HG02759 (cell line): ENCODE data around the gene MEAK7.

Experiments used
- ATAC-seq: cut with Tn5 transposase; IDR thresholded peaks from one replicate; pipeline ENCODE4 v1.9.1; 2021; ENCODE audit warnings: mild to moderate bottlenecking, moderate library complexity; ENCODE audit not compliant: unreplicated experiment

MEAK7 gene

GRCh38 chr16:84471316-84471715 lies 33.1 kb downstream of the MEAK7 start:
- no peak for ATAC-seq

GRCh38 chr16:84467709-84468108 lies 36.8 kb downstream of the MEAK7 start:
- no peak for ATAC-seq

GRCh38 chr16:84467256-84467655 lies 37.2 kb downstream of the MEAK7 start:
- no peak for ATAC-seq

GRCh38 chr16:84466692-84467091 lies 37.8 kb downstream of the MEAK7 start:
- no peak for ATAC-seq

- ATAC-seq = no peak
These were observed 39.3 kb downstream of the MEAK7 start for GRCh38 chr16:84465154-84465553.

- no peak for ATAC-seq
These were observed 40.3 kb downstream of the MEAK7 start for GRCh38 chr16:84464116-84464515.

- ATAC-seq = no peak
These were observed 41.2 kb downstream of the MEAK7 start for GRCh38 chr16:84463221-84463620.

GRCh38 chr16:84462296-84463210 lies 41.9 kb downstream of the MEAK7 start:
- no peak for ATAC-seq

- ATAC-seq = no peak
These were observed 42.8 kb downstream of the MEAK7 start for GRCh38 chr16:84461413-84462295.

- ATAC-seq = no peak
These were observed 43.4 kb downstream of the MEAK7 start for GRCh38 chr16:84461029-84461412.

- no peak for ATAC-seq
These were observed 43.9 kb downstream of the MEAK7 start for GRCh38 chr16:84460406-84461028.

- ATAC-seq = no peak
These were observed 44.5 kb downstream of the MEAK7 start for GRCh38 chr16:84459941-84460405.

- ATAC-seq = no peak
These were observed 44.9 kb downstream of the MEAK7 start for GRCh38 chr16:84459533-84459894.

GRCh38 chr16:84458606-84459532 lies 45.6 kb downstream of the MEAK7 start:
- no peak for ATAC-seq

GRCh38 chr16:84455031-84455430 lies 49.4 kb downstream of the MEAK7 start:
- no peak for ATAC-seq
